Medulla oblongata (tissue), 1 donor: ENCODE data around the gene TAPBPL.
A peak's percentile ranks its signal among the peaks of the same experiment; 100 is the strongest.
"Not testable (repeated sequence)": the region's sequence is repeated elsewhere in the genome, so short reads cannot be mapped to it uniquely, and the experiment has no call there.

Source experiments
- DNase-seq: peaks from one replicate; pipeline ENCODE4 v3.0.0-alpha.2; 2015; ENCODE audit errors: extremely low spot score

The TAPBPL gene

GRCh38 chr12:6451348-6452244 lies at the start of gene TAPBPL:
TSS of gene TAPBPL (plus strand) at chr12:6452042. CDS start at chr12:6452249, 207 bp downstream.
- DNase-seq, result peak; percentile 95

GRCh38 chr12:6404390-6404789 lies 47.5 kb upstream of the TAPBPL start:
- DNase-seq, result no peak

GRCh38 chr12:6405963-6406362 lies 45.9 kb upstream of the TAPBPL start:
- DNase-seq, result no peak

GRCh38 chr12:6407236-6407954 lies 44.4 kb upstream of the TAPBPL start:
- DNase-seq, result no peak

- peak; percentile 72 for DNase-seq
These were observed 35.2 kb upstream of the TAPBPL start for GRCh38 chr12:6416596-6416995.

GRCh38 chr12:6418796-6419195 lies 33.0 kb upstream of the TAPBPL start:
- no peak for DNase-seq

- no peak for DNase-seq
These were observed 31.5 kb upstream of the TAPBPL start for GRCh38 chr12:6420364-6420763.

GRCh38 chr12:6423267-6424007 lies 28.4 kb upstream of the TAPBPL start:
- peak; percentile 97 for DNase-seq

- DNase-seq, result no peak
These were observed 27.9 kb upstream of the TAPBPL start for GRCh38 chr12:6424008-6424347.

- no peak for DNase-seq
These were observed 27.0 kb upstream of the TAPBPL start for GRCh38 chr12:6424866-6425265.

- DNase-seq, result peak; percentile 23
These were observed 26.0 kb upstream of the TAPBPL start for GRCh38 chr12:6425590-6426531.

- no peak for DNase-seq
These were observed 24.8 kb upstream of the TAPBPL start for GRCh38 chr12:6426882-6427671.

- not testable (repeated sequence) for DNase-seq
These were observed 24.0 kb upstream of the TAPBPL start for GRCh38 chr12:6427796-6428195.

GRCh38 chr12:6428326-6428725 lies 23.5 kb upstream of the TAPBPL start:
- DNase-seq, result no peak

GRCh38 chr12:6430124-6430989 lies 21.5 kb upstream of the TAPBPL start:
- DNase-seq, result peak; percentile 74

GRCh38 chr12:6432991-6433390 lies 18.9 kb upstream of the TAPBPL start:
- no peak for DNase-seq

GRCh38 chr12:6434205-6435140 lies 17.4 kb upstream of the TAPBPL start:
- no peak for DNase-seq
